Bronchial epithelial cell (primary cell): ENCODE results near the gene AQP12A. TPM values are rescaled to one million over a fixed set of nuclear protein-coding genes. Genes with fewer than 3 reads are reported as not detected.

Experiments
- DNase-seq: peaks from one replicate; pipeline ENCODE4 v3.0.0-alpha.2; 2010; ENCODE audit warnings: low read depth
- FAIRE-seq: peaks from 2 replicates; lab custom pipeline; 2011; peaks lifted over from hg19 to GRCh38; lab: Jason Lieb, UNC
- H3K27me3 ChIP-seq: 2 replicates; pipeline ENCODE4 v1.5.1; 2011; ENCODE audit warnings: low read length; ENCODE audit not compliant: control insufficient read depth, insufficient read depth
- H3K36me3 ChIP-seq: 2 replicates; pipeline ENCODE4 v1.5.1; 2011; ENCODE audit warnings: low read length; ENCODE audit not compliant: control insufficient read depth, insufficient read depth
- H3K4me3 ChIP-seq: 2 replicates; pipeline ENCODE4 v1.5.1; 2011; ENCODE audit warnings: mild to moderate bottlenecking, low read depth, low read length, control low read depth
- total RNA-seq: library from RNA; depleted of rRNA; stranded (reverse); fragments of >200 nt; gene quantifications from 2 replicates; pipeline ENCODE4 v1.2.1, GENCODE V29; 2014
- TF ChIP-seq, protein P1 (sequence below): IDR thresholded peaks from 2 replicates; pipeline ENCODE4 v1.5.1; 2011; ENCODE audit warnings: mild to moderate bottlenecking, moderate library complexity, low read length, control low read depth, inconsistent platforms; ENCODE audit not compliant: insufficient read depth, severe bottlenecking

The AQP12A gene
- total RNA-seq, 1 donor from 2014 or later = not detected

DNA sequence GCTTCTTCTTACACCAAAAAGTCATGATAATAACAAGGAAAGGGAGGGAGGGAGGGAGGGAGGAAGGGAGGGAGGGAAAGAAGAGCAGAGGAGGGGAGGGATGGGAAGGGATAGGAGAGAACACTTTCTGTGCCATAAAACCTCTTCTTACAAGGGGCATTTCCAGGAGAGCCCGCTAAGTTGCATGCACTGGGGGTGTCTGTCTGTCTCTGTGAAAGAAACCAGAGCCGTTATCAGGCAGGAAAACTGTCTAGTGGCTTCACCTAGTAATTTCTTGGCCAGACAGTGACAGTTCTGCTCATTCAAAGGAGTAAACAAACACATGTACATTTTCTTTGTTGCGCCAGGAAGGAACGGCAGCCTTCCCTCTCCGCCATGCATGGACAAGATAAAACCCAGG, 45.8 kb downstream of the AQP12A start:
- TF ChIP-seq, protein P1, sequence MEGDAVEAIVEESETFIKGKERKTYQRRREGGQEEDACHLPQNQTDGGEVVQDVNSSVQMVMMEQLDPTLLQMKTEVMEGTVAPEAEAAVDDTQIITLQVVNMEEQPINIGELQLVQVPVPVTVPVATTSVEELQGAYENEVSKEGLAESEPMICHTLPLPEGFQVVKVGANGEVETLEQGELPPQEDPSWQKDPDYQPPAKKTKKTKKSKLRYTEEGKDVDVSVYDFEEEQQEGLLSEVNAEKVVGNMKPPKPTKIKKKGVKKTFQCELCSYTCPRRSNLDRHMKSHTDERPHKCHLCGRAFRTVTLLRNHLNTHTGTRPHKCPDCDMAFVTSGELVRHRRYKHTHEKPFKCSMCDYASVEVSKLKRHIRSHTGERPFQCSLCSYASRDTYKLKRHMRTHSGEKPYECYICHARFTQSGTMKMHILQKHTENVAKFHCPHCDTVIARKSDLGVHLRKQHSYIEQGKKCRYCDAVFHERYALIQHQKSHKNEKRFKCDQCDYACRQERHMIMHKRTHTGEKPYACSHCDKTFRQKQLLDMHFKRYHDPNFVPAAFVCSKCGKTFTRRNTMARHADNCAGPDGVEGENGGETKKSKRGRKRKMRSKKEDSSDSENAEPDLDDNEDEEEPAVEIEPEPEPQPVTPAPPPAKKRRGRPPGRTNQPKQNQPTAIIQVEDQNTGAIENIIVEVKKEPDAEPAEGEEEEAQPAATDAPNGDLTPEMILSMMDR = no peak
- H3K36me3 ChIP-seq = no peaks in the 10 kb centered on the region
- DNase-seq (no peak), FAIRE-seq (no peak)
- no peak overlapping the region for H3K4me3 ChIP-seq
- no peaks in the 10 kb centered on the region for H3K27me3 ChIP-seq

DNA sequence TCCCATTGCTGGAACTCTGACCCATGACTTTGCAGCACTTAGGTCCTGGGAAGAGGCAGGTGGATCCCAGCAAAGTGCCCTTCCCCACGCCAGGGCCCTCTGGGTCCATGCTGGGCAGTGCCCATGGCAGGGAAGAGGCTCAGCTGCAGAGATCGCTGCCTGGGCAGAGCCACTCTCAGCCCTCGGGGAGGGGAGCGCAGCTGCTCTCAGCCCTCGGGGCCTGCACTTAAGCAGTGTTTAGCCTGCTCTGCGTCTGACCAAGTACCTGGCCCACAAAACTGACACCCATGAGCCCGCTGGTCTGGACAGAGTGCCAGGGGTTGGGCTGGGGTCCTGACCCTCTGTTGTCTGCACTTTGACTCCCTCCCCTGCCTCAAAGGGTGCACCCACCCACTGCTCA, 46.3 kb downstream of the AQP12A start:
- no peak overlapping the region for H3K4me3 ChIP-seq
- no peak for DNase-seq
- H3K36me3 ChIP-seq = no peaks in the 10 kb centered on the region
- no peaks in the 10 kb centered on the region for H3K27me3 ChIP-seq
- TF ChIP-seq, protein P1 = no peak
- FAIRE-seq = no peak

DNA sequence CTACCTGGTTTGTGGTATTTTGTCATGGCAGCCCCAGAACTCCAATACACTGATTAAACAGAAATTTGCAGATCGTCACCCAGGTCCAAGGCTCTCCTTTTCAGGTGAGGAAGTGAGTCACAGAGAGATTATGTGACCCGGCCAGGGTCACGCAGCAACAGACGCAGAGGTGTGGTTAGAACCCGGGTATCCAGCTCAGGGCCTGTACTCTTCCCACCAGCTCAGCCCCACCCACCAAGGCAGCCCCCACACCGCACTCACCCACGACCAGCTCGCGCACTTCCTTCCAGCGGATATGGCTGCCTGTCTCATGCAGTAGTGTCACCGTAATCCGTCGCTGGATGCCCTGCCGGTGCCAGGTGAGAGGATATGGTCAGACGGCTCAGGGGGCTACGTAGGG, 48.1 kb downstream of the AQP12A start:
- Histone ChIP-seq H3K36me3 (no peaks in the 10 kb centered on the region), H3K27me3 (no peaks in the 10 kb centered on the region), H3K4me3 (no peak overlapping the region)
- FAIRE-seq (no peak), DNase-seq (peak; percentile 22)
- TF ChIP-seq, protein P1 = no peak

DNA sequence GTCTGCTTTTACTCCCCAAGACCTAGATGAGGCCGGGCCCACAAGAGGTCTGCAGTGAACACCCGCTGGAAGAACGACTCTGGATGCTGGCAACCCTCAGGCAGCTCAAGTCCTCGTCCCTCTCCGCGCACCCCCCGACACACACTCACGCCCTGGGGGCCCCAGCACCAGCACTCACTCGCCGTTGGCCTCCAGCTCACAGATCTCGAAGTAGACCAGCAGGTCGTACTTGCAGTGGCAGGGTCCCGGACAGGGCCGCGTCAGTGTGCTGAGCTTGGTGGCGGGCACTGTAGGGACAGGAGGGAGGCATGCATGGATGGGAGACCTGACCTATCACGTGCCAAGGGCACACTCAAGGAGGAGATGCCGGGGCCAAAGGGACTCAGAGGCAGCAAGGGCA, 49.4 kb downstream of the AQP12A start:
- Histone ChIP-seq H3K4me3 (no peak overlapping the region), H3K36me3 (no peaks in the 10 kb centered on the region), H3K27me3 (no peaks in the 10 kb centered on the region)
- TF ChIP-seq, protein P1 = no peak
- FAIRE-seq (no peak), DNase-seq (no peak)

DNA sequence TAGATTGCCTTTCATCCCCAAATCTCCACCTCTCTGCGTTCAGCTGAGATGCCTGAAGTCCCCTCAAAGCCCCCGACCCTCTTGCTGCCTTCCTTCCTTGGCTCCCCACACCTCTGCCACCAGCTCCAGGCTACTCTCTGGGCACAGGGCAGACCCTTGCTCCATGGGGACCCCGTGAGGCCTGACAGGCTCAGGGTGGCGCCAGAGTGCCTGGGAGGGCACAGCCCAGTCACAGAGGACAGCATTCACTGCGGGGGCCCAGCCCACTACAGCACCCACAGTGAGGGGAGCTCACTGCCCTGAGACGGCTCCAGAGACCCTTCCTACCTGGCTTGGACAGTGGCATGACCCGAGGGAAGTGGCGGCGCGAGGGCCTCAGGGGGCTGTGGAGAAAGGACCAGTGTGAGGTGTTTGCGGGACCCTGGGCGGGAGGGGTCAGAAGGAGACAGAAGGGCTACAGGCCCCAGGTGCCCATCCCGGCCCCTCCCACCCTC, 51.0 kb downstream of the AQP12A start:
- DNase-seq (no peak), FAIRE-seq (no peak)
- TF ChIP-seq, protein P1 = no peak
- no peak overlapping the region for H3K4me3 ChIP-seq
- H3K27me3 ChIP-seq = no peaks in the 10 kb centered on the region
- H3K36me3 ChIP-seq = no peaks in the 10 kb centered on the region

DNA sequence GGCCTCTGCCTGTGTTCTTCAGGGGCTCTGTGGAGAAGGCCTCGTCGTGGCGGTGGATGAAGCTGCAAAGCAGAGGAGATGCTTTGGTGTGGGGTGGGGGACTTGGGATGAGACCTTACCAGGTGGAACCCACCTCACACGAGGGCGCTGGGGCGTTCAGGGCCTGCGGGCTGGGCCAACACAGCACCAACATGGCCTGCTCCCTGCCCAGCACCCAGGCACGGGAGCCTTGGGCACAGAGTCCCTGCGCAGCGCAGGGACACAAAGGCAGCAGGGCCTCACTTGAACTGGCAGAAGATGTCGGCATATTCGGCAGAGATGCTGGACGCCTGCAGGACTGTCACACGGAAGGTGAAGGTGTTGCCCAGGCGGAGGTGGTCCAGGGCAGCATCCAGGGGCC, 53.8 kb downstream of the AQP12A start:
- TF ChIP-seq, protein P1 = no peak
- FAIRE-seq = no peak
- no peak for DNase-seq
- H3K4me3 ChIP-seq = no peak overlapping the region
- H3K36me3 ChIP-seq = no peaks in the 10 kb centered on the region
- H3K27me3 ChIP-seq = no peaks in the 10 kb centered on the region
